Muscle layer of colon (tissue), 2 donors: ENCODE measurements around the gene OR7D4.

Source experiments
- H3K27ac ChIP-seq: one replicate; pipeline ENCODE4 v1.7.0; 2013; ENCODE audit warnings: low read depth, mild to moderate bottlenecking, low read length, moderate library complexity
- H3K27me3 ChIP-seq, 2 donors: one replicate each; pipeline ENCODE4 v1.7.0; 2013; ENCODE audit warnings: low read length in 2 of 2, mild to moderate bottlenecking in 2 of 2; ENCODE audit not compliant: insufficient read depth in 2 of 2, control insufficient read depth in 1 of 2
- H3K36me3 ChIP-seq: one replicate; pipeline ENCODE4 v1.7.0; 2013; ENCODE audit warnings: mild to moderate bottlenecking, low read length; ENCODE audit not compliant: insufficient read depth
- H3K4me1 ChIP-seq: one replicate; pipeline ENCODE4 v1.7.0; 2013; ENCODE audit warnings: mild to moderate bottlenecking, low read length; ENCODE audit not compliant: insufficient read depth
- H3K4me3 ChIP-seq, 2 donors: one replicate each; pipeline ENCODE4 v1.7.0; 2013; ENCODE audit warnings: low read length in 2 of 2, low read depth in 1 of 2, mild to moderate bottlenecking in 1 of 2, moderate library complexity in 1 of 2
- H3K9ac ChIP-seq: one replicate; pipeline ENCODE4 v1.7.0; 2013; ENCODE audit warnings: low read length
- H3K9me3 ChIP-seq: one replicate; pipeline ENCODE4 v1.7.0; 2013; ENCODE audit warnings: mild to moderate bottlenecking, low read length
- donor health status: abdominal sarcoma.
- donor health status: Adenocarcinoma of cecum.

OR7D4 gene

GRCh38 chr19:9165261-9165660 lies 54.1 kb downstream of the OR7D4 start:
- Histone ChIP-seq H3K4me1 (no peaks in the 10 kb centered on the region), H3K36me3 (peaks cover 30% of the 10 kb centered on the region), H3K27ac (no peak overlapping the region), H3K27me3 (no peaks in the 10 kb centered on the region), H3K4me3 (no peak overlapping the region), H3K9ac (no peak overlapping the region), H3K9me3 (no peaks in the 10 kb centered on the region)

- no peak overlapping the region for H3K9ac ChIP-seq
- H3K27me3 ChIP-seq: no peaks in the 10 kb centered on the region
- H3K4me1 ChIP-seq: no peaks in the 10 kb centered on the region
- H3K9me3 ChIP-seq: no peaks in the 10 kb centered on the region
- H3K36me3 ChIP-seq: peaks cover 61% of the 10 kb centered on the region
- H3K4me3 ChIP-seq: no peak overlapping the region
- H3K27ac ChIP-seq: no peak overlapping the region
Measured at GRCh38 chr19:9161427-9161826, 58.0 kb downstream of the OR7D4 start.
